ENCODE results near the gene RNF34.
A peak's percentile ranks its signal among the peaks of the same experiment; 100 is the strongest.

RNF34 gene

GRCh38 chr12:121438905-121439304 is 39.0 kb downstream of the RNF34 start:
- no peak for DNase-seq (ENCODE audit: low read depth in 2 of 2)

GRCh38 chr12:121439715-121440114 is 39.8 kb downstream of the RNF34 start:
- no peak for DNase-seq (ENCODE audit: low read depth in 2 of 2)

- no peak for DNase-seq (ENCODE audit: low read depth in 2 of 2)
Observed at GRCh38 chr12:121440768-121441167, 40.9 kb downstream of the RNF34 start.

GRCh38 chr12:121441555-121441954 is 41.6 kb downstream of the RNF34 start:
- no peak for DNase-seq (ENCODE audit: low read depth in 2 of 2)

GRCh38 chr12:121442028-121442948 is 42.4 kb downstream of the RNF34 start:
- DNase-seq (ENCODE audit: low read depth in 2 of 2): no peak

GRCh38 chr12:121443193-121443870 is 43.4 kb downstream of the RNF34 start:
- DNase-seq (ENCODE audit: low read depth in 2 of 2): peak; percentile 41 to 65

- no peak for DNase-seq (ENCODE audit: low read depth in 2 of 2)
Observed at GRCh38 chr12:121443911-121444841, 44.3 kb downstream of the RNF34 start.

- no peak for DNase-seq (ENCODE audit: low read depth in 2 of 2)
Observed at GRCh38 chr12:121444842-121445202, 44.9 kb downstream of the RNF34 start.

- DNase-seq (ENCODE audit: low read depth in 2 of 2): no peak
Observed at GRCh38 chr12:121446750-121447149, 46.8 kb downstream of the RNF34 start.

GRCh38 chr12:121448771-121449315 is 48.9 kb downstream of the RNF34 start:
- no peak for DNase-seq (ENCODE audit: low read depth in 2 of 2)

- DNase-seq (ENCODE audit: low read depth in 2 of 2): no peak
Observed at GRCh38 chr12:121451961-121452339, 52.0 kb downstream of the RNF34 start.

GRCh38 chr12:121452340-121452984 is 52.5 kb downstream of the RNF34 start:
- no peak for DNase-seq (ENCODE audit: low read depth in 2 of 2)

- no peak for DNase-seq (ENCODE audit: low read depth in 2 of 2)
Observed at GRCh38 chr12:121452985-121453360, 53.1 kb downstream of the RNF34 start.

GRCh38 chr12:121453629-121454028 is 53.7 kb downstream of the RNF34 start:
- no peak for DNase-seq (ENCODE audit: low read depth in 2 of 2)

- DNase-seq (ENCODE audit: low read depth in 2 of 2): no peak
Observed at GRCh38 chr12:121454921-121455320, 55.0 kb downstream of the RNF34 start.

- no peak for DNase-seq (ENCODE audit: low read depth in 2 of 2)
Observed at GRCh38 chr12:121455766-121456420, 56.0 kb downstream of the RNF34 start.

GRCh38 chr12:121456551-121456950 is 56.6 kb downstream of the RNF34 start:
- no peak for DNase-seq (ENCODE audit: low read depth in 2 of 2)

- no peak for DNase-seq (ENCODE audit: low read depth in 2 of 2)
Observed at GRCh38 chr12:121461048-121461447, 61.1 kb downstream of the RNF34 start.

- DNase-seq (ENCODE audit: low read depth in 2 of 2): no peak
Observed at GRCh38 chr12:121464331-121464730, 64.4 kb downstream of the RNF34 start.

GRCh38 chr12:121465921-121466793 is 66.2 kb downstream of the RNF34 start:
- peak in 1 of 2 donors; percentile 19 for DNase-seq (ENCODE audit: low read depth in 2 of 2)
